ENCODE measurements around the gene ARCN1.
"Not testable (repeated sequence)": the region's sequence is repeated elsewhere in the genome, so short reads cannot be mapped to it uniquely, and the experiment has no call there.

Gene ARCN1

DNA sequence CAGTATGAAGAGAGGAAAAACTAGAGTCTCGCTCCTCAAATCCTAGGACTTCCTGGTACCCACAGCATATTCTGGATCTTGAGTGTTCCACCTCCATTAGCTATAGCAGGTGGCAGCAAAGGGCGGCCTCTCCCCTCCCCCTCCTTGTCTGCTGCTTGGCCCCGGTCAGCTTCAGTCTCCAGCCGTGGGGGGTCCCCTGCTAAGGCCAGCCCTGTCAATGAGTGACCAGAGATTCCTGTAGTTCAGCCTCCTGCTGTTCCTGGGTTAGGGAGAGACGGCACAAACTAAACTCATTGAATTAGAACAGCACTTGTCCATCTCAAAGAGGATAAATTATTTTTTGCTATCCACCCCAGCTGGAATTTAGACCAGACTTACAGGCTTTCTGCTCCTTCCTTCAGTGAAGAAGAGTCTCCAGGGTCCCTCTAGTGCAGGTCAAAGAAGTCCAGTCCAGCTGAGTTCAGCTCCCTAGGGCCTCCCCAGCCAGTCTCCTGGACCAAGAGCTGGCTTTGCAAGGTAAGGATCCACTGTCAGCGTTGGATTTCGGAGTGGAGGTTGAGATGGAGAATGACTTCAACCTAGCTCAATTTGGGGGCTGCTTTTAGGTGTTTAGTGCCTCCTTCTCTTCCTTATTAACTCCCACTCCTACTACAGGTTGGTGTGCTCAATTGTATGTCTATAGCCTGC lies 34.1 kb downstream of the ARCN1 start:
- no peak for DNase-seq (ENCODE audit: low spot score)

DNA sequence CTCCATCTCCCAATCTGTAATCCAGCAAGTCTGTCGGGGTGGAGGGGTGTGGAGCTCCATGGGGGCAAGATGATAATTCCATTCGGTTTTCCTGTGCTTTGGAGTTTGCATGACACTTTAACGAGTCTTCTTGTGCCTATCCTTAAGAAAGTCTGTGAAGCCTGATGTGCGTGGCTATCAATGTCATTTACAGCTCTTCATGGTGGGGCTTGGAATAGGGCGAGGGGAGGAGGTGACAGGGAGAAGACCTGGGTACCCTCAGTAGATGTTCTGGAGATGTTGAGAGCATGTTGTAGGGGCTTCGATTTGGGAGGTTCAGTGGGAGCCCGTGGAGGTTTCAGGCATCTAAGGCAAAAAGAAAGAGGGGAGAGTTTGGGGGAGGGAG lies 34.6 kb downstream of the ARCN1 start:
- DNase-seq (ENCODE audit: low spot score), result no peak

DNA sequence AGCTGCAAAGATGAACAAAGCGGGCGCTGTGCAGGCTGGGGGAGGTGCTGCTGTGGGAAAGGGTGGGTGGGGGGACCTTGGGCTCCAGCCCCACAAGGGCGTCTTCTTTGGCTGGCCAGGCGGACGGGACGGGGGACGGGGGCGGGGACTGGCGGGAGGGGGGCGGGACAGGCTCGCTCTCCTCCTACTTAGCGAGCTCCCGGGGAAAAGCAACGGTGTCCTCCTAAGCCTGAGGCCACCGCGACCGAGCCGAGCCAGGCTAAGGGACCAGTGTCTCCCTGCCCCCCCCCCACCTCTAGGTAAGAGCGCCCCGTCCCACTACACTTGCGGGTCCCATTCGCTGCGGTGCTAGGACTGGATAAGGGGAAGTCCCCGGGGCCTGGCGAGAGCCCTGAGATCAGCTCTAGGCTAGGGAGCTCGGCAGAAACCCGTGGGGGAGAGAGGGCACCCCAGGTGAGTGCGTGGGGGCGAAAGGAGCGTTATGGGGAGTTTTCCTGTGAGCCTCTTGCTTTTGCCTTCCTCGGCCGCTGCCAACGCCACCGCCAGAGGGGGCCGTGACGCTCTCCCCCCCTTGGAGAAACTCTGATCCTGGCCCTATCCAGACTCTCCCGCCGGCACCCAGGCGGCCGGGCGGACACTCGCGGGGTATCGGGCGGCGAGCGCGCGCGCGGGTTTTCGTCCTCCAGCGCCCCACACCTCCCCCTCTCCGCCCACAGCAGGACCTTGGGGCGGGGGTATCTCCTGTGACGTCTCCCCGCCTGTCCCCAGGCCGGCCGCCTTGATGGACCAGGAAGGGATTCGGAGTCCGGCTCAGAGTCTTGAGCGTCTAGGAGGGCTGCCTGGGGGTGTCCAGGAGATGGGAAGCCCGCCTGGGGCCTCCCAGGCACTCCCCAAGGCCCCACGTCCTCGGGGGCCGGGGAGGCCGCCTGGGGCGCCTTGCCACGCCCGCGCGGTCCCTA lies 35.5 kb downstream of the ARCN1 start, which contains the start of gene PHLDB1:
TSS of gene PHLDB1 (plus strand) at position 215 of the 959 bp plus-strand sequence. CDS start 6,222 bp downstream, outside the sequence.
- DNase-seq (ENCODE audit: low spot score), result peak; percentile 78

DNA sequence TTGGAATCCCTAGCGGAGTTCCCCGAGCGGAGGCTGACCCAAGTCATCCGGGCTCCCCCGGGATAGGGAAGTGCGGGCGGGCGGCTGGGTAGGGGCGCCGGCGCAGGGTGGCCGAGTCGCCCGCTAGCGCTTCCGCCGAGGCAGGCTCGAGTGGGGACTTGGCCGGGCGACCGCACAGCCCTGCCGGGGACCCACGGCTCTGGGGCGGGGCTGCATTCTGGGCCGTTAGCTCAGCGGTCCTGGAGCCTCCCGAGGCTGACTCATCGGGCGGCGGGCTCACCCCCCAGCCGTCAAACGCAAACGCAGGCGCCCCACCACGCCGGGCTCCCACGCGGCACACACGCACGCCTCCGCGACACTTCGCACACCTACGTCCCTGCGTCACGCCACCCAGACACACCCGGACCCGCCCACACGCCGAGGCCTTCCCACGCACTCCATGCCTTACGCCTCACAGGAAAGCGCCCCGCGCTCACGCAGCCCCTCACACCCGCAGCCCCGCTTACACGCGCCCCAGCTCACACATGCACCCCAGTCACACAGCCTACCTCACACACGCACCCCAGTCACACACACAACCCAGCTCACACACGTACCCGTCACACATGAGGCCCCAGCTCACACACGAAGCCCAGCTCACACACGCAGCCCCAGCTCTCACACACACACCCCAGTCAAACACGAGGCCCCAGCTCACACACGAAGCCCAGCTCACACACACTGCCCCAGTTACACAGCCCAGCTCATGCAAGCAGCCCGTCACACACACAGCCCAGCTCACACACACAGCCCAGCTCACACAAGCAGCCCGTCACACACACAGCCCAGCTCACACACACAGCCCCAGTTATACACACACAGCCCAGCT lies 36.4 kb downstream of the ARCN1 start:
- peak; percentile 80 for DNase-seq (ENCODE audit: low spot score)

DNA sequence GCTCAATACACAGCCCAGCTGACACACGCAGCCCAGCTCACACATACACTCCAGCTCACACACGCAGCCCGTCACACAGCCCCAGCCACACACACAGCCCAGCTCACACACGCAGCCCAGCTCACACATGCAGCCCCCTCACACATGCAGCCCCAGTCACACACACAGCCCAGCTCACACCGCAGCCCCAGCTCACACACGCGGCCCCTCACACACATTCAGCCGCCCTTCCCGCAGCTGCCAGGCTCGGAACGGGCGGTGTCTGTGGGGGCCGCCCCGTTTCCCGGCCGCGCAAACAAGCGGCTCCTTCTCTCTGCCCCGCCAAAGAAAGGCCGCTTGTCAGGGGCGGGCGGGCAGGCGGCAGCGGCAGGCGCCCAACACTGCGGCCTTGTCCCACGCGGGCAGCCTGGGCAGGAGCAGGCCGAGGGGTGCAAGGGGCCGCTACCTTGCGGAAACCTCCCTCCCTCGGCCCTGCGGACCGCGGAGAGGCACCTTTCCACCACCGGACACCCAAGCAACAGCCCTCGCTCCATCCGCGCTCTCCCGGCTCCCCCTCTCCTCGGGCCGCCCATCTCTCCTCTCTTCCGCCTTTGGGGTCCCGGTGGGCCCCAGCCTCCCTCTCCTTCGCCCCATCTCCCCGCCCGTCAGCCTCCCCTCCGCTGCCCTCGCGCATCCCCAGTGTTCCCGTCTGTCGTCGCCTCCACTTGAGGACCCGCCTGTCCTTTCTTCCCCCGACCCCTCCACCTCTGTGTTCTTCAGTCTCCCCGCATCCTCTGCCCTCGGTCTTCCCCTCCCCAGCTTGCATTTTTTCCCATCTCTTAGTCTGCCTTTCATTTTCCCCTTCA lies 37.4 kb downstream of the ARCN1 start:
- DNase-seq (ENCODE audit: low spot score), result no peak

DNA sequence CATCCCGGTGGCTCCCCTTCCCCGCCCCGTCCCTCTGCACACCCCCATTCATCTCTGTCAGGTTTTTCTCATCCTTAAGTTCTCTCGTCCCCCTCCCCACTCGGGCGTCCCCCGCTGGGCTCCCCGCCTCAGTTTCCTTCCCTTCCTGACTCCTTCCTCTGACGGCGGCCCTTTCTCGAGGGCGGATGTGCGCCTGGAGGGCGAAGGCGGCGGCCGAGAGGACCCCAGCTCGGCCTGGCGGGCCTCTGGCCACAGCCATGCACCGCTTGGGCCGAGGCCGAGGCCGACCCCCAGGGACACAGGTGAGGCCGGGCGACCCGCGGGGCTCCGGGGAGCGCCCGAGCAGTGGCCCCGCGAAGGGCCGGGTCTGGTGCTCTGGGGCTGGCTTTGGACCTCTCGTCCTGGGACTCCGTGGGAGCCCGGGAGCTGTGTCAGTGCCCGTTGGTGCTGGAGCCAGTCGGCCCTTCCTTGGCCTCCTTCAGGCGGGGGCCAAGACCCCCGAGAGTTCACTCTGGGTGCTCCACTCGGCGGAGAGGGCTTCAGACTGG lies 38.1 kb downstream of the ARCN1 start:
- no peak for DNase-seq (ENCODE audit: low spot score)

GRCh38 chr11:118610773-118611432 lies 38.7 kb downstream of the ARCN1 start:
- no peak for DNase-seq (ENCODE audit: low spot score)

DNA sequence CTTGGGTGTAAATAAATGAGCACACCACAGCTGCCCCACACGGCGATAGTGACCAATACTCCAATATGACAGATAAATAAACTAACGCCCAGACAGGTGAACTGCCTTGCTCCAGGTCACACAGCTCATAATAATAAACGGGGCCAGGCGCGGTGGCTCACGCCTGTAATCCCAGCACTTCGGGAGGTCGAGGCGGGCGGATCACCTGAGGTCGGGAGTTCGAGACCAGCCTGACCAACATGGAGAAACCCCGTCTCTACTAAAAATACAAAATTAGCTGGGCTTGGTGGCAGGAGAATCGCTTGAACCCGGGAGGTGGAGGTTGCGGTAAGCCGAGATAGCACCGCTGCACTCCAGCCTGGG lies 39.2 kb downstream of the ARCN1 start:
- not testable (repeated sequence) for DNase-seq (ENCODE audit: low spot score)

DNA sequence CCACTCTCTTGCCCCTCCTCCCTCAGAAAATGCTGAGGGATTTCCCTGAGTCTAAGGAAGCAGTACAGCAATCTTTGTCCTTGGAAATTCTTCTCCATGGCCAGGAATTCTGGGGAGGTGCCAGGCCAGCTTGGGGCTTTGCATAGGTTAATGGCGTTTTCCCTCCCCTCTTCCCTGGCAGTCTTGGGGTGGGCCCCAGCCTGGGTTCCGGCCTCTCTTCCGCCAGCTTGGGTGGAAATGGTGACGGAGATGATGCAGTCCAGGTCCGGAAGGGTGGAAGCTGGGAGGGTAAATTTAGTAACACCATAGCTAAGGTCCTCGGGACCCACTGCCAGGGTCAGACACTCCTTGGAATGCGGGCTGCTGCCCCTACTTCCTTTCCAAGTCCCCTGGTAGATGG lies 40.2 kb downstream of the ARCN1 start:
- DNase-seq (ENCODE audit: low spot score), result no peak

- DNase-seq (ENCODE audit: low spot score), result no peak
Measured at GRCh38 chr11:118614511-118614910, 42.3 kb downstream of the ARCN1 start.

DNA sequence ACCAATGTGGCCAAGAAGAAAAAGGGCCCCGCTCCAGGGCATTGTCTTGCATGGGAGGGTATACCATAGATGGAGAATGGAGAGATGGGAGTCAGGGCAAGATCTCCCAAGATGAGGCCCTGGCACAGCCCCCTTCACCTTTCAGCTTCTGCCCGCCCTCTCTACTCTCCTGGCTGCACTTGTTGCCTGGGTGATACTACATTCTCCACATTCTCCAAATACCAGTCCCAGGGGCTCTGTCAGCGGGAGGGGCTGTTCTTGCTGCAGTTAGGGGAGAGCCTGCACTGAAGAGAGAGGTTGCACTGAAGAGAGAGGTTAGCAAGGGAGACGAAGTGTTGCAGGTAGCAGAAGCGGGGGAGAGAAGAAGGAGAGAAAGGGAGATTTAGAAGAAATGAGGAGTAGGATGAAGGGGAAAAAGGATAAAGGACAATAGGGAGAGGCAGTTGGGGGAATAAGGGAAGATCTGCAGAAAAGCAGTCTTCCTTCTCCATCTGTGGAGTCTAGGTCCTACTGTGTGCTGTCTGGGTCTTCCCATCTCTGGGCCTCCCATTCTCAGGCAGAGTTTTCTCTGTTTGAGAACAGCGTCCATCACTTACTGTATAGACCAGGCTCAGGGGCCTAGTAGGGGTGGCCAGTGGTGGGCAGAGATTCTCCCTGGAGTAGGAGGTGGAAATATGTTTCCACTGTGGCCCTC lies 43.2 kb downstream of the ARCN1 start:
- no peak for DNase-seq (ENCODE audit: low spot score)

GRCh38 chr11:118615976-118616371 lies 43.8 kb downstream of the ARCN1 start:
- DNase-seq (ENCODE audit: low spot score), result no peak

- DNase-seq (ENCODE audit: low spot score), result no peak
Measured at GRCh38 chr11:118618115-118618990, 46.1 kb downstream of the ARCN1 start.

DNA sequence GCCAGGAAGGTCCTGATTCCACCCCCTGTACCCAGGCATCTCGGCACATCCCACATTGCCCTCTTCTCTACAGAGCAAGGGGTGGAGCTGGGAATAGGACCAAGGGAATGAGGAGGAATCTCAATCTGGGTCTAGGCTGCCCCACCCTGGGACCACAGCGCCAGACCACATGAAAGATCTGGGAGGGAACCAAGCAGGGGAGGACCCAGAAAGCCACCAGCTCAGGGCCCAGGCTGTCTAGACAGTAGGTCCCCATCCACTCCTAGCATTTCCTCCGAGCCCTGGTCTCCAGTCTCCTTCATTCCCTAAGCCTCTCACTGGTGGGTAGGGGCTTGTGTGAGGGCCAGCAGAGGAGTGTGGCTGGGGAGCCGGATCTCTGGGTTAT lies 46.8 kb downstream of the ARCN1 start:
- no peak for DNase-seq (ENCODE audit: low spot score)

GRCh38 chr11:118619444-118620197 lies 47.4 kb downstream of the ARCN1 start:
- peak; percentile 94 for DNase-seq (ENCODE audit: low spot score)

- DNase-seq (ENCODE audit: low spot score), result peak; percentile 9
Measured at GRCh38 chr11:118620529-118621070, 48.4 kb downstream of the ARCN1 start.

DNA sequence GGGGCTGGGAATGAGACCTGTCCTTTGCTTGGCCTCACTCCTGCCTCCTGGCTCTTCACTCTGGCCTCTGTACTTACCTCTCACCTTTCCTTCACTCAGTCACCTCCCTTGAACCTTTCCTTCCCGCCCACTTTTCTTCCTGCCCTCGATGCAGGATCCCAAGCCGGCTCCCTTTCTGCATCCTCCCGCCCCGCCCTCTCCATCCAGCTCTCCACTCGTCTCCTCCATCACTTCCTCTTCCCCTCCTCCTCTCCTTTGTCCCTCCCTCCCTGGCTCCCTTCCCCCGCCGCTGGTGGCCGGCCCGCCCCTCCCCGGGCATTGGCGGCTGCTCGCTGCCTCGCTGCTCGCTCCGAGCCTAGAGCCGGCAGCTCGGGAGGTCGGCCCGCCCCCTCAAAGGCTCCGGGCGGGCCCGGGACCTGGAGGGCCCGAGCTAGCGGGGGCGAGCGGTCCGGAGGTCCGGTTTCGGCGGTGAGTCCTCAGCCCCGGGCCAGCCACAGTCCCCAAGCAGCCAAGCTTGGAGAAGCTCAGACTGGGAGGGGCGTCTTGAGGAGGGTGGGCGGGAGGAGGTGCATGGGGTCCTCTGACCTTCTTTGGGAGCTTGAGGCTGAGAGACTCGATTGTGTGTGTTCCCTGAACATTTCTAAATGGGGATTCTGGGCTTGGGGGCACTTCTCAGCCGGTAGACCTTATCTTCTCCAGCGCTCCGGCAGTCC lies 49.0 kb downstream of the ARCN1 start:
- peak; percentile 67 for DNase-seq (ENCODE audit: low spot score)
